ENCODE results near the gene CCDC169. TPM values are rescaled to one million over a fixed set of nuclear protein-coding genes. Genes with fewer than 3 reads are reported as not detected.

The CCDC169 gene
- total RNA-seq, 1 donor from 2014 or later, result 4.7 TPM

DNA sequence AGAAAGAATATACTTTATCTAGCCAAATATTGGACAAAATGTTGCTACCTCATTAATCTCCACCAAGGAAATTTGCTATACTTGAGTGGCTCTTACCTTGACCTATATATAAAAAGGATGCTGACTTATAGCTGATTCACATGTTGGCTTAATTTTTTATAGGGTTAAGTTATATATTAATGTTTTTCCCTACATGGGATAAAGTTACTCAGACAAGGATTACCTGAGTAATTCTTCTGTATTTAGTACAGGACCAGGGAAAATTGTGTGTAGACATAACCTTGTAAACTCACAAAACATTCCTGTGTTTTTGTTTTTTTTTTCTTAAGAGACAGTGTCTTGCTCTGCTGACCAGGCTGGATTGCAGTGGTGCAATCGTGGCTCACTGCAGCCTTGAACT is 52.6 kb downstream of the CCDC169 start:
- DNase-seq (ENCODE audit: low read depth, low spot score), result no peak

DNA sequence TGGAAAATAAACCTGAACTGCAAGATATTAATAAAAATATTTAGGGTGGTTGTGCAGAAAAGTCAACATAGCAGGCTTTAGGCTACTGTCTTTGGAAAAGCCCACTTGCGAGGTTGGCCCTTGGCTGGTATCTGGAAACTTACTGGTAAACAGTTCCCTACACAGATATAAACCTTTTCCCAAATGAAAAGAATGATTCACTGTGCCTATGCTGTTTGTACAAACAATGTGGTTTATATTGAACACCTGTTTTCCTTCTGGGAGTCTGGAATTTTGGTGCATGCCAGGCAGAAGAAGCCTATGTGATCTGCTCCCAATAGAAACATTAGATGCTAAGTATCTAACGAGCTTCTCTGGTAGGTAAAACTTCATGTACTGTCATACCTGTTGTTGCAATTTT is 53.5 kb downstream of the CCDC169 start:
- DNase-seq (ENCODE audit: low read depth, low spot score), result no peak

DNA sequence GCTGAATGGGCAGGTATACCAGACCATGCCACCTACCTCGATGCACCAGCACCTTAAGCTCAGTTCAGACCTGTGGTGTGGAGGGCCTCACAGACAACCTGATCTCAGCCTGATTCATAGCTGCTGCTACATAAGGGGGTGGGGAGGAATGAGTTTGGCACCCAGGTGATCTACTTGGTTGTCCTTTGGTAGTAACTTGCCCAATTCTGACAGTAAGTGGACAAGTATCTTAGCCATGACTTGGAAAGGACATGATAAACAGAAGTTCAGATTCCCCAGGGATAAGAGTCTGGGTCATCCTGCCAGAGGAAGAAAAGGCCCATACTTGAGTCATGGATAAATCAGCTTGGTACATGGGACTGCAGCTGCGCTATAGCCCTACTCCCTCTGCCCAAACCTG is 54.9 kb downstream of the CCDC169 start:
- DNase-seq (ENCODE audit: low read depth, low spot score), result no peak

DNA sequence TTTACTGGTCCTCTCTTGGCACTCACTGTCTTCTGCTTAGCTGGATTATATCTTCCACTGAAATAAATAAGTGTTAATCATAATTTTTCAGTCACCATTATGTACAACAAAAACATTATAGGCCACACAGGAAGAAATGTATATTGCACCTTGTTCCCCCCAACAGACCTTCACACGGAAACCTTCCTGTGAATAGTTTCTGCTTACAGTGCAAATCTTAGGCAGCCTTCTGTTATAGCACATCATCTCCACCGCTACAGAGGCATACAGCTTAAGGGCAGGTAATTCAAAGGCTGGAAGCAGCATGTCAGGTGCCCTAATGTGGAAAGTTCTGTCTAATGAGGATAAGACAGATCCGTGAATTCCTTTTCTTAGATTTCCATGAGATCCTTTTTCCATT is 66.4 kb downstream of the CCDC169 start:
- DNase-seq (ENCODE audit: low read depth, low spot score), result no peak

DNA sequence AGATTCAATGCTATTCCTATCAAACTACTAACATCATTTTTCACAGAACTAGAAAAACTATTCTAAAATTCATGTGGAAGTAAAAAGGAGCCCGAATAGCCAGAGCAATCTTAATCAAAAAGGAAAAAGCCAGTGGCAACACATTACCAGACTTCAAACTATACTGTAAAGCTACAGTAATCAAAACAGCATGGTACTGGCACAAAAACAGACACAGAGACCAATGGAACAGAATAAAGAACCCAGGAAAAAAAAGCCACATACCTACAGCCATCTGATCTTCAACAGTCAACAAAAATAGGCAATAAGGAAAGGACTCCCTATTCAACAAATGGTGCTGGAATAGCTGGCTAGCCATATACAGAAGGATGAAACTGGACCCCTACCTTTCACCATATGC is 72.9 kb downstream of the CCDC169 start:
- DNase-seq (ENCODE audit: low read depth, low spot score), result no peak

DNA sequence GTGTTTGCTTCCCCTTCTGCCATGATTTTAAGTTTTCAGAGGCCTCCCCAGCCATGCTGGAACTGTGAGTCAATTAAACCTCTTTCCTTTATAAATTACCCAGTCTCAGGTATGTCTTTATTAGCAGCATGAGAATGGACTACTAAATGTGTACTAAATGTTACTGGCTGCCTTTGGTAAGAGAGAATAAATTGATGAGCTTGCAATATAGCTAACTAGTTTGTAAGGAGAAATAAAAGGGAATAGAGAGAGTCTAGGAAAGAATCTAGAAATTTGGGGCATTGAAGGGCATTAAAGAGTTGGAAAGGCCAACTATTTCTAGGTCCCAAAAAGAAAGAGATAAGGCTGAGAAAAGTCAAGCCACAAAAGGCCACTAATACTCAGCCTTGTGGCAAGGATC is 77.7 kb downstream of the CCDC169 start:
- no peak for DNase-seq (ENCODE audit: low read depth, low spot score)

DNA sequence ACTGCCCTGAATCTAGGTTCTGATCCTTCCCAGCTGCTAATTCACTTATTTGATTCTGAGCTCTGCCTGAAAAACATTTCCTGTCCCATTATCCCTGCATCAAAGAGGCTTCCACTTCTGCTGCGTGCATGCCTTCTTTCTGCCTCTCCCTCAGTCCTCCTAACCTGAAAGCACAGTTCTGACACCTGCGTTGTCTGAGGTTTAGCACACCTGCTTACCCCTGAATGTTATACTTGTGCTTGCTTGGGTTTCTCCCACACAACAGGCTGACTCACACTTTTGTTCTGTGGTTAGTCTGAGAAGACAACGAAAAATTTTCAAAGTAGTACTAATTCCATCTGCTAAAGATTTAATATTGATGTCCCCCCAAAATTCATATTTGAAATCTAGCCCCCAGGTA is 80.2 kb downstream of the CCDC169 start:
- no peak for DNase-seq (ENCODE audit: low read depth, low spot score)

DNA sequence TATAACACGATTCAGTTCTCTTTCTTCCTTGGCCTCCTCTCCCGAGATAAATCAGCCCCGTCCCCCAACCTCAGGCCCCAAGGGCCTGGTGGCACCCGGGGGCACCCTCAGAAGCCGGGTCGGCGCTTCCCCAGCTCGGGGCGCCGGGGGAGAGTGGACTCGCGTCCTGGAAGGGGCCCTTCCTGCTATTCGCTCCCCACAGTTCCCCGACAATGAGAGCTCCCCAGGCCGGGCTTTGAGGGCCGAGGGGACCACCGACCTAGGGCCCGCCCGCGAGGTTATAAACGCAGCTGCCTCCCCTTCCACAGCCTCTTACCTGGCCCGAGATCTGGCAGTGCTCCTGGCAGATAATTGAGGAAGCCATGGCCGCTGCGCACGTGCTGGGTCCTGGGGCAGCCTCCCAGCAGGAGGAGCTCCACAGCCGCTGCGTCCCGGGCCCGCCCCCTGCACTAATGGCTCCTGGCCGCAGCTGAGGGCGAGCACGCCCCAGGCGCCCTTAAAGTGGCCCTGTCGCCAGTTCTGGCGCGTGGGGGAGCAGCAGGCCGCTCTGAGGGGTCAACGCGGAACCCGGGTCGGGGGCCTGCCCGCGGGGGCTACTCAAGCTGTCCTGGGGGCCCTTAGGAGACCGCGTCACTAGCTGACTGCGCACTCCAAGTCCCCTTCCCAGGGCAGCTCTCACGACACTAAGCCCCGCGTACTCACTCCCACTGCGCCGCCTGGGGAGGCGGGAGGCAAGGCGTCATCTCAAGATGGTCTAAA is 83.3 kb downstream of the CCDC169 start, which contains the start of gene SOHLH2:
Gene SOHLH2, minus strand, starts transcription at position 394 of the 759 bp plus-strand sequence. Its CDS starts 30 bp downstream, at position 364.
- DNase-seq (ENCODE audit: low read depth, low spot score), result no peak

DNA sequence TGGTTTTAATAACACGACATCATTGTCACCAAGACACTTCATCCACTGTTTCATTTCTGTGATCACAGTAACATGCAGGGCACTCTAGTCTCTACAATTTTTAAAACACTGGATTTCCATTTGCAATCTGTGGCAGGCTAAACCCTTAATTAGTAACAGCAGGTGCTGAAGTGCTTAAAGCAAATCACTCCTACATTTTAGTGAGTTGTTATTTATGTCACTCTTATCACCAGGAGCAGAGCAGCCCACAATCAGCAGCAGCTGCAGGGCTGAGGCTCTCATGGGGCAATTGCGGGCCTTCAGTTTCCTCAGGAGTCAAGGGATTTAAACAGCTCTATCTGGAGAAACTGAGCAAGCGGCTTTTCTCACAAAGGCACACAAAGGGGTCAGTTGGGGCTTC is 84.8 kb downstream of the CCDC169 start:
- no peak for DNase-seq (ENCODE audit: low read depth, low spot score)

DNA sequence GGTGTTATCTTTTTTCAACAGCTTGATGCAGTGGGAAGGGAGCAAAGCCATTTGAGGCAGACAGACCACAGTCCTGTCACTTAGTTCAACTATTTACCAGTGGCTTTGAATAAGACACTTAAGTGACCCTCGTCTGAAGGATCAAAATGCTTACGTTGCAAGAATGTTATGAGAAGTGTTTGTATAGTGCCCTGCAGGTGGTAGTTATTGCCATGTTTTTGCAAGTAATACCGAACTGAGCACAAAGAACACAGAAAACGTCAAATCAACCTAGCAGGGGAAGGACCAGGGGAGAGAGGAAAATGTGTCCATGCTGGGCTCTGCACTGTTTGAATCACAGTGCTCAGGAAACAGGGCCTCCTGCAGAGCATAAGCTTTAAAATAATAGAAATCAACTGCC is 86.0 kb downstream of the CCDC169 start:
- DNase-seq (ENCODE audit: low read depth, low spot score), result no peak

DNA sequence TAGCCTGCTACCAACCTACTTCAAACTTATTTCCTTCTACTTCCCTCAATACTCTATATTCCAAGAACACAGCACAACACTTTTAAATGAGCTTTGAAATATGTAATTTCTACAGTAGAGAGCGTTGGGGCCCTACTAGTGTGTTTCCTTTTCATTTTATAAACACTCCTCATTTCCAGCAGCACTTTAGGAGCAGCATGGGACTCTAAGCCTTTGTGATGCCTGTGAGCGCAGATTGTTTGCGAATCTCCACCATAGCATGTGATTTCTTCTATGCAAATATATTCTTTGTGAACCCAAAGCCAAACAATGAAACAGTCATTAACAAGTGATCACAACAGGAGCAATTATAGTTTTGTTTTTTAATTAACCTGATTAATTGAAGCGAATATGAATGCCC is 86.9 kb downstream of the CCDC169 start:
- DNase-seq (ENCODE audit: low read depth, low spot score), result no peak

DNA sequence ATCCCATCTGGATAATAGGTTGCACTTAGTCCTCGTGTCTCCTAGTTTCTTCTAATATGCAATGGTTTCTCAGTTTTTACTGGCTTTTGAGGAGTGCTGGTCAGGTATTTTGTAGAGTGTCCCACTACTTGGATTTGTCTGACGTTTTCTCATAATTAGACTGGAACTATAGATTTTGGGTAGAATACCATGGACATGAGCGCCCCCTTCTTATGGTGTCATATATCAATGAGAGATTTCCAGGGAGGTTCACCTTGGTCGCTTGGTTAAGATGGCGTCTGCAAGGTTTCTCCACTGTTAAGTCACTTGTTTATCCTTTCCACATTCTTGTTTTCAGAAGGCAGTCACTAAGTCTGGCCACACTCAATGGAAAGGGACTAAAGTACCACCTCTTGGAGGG is 89.9 kb downstream of the CCDC169 start:
- no peak for DNase-seq (ENCODE audit: low read depth, low spot score)

DNA sequence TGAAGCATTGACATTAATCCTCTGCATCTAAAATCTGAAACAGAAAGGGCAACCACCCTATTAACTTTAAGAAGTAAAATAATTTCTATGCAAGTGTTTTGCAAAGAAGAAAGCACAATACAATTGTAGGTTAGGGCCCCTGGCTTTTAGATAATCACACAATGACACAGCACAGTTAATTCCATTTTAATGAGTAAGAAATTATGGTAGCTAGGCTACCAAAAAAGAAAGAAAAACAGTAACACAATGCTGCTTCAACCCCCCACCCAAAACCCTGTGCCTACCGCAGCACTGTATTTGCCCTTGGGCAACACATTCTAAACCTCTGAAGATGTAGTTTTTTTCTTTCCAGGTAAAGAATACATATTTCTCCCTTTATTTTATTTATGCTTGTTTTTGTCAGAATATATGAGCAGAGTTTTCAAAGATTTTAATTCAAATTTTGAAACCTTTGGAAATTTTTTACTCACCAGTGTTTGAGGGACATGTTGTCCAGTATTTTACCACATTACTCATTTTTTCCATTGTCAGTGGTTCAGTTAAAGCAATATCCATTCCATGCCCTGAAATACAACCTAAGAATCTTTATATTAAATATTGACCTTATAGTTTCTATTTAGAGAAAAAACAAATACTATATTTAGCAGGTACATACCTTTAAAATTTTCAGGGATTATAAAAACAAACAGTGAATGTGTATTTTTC is 104.3 kb downstream of the CCDC169 start:
- DNase-seq (ENCODE audit: low read depth, low spot score), result no peak

DNA sequence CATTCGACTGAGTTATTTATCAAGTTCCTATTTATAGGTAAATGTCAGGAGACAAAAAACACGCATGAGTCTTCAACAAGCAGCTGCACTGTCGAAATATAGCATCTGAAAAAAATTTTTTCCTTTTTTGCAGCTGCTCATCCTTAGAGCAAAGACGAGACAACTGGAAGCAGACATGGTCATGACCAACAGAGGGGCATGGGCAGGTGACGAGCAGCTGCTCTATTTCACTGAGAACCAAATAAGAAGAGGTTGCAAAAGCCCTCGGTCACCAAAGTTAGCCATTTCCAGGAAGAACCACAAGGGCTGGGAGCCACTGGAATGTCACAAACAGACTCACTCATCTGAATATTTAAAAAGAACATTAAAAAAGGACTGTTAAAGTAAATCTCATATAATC is 105.4 kb downstream of the CCDC169 start:
- DNase-seq (ENCODE audit: low read depth, low spot score), result no peak

DNA sequence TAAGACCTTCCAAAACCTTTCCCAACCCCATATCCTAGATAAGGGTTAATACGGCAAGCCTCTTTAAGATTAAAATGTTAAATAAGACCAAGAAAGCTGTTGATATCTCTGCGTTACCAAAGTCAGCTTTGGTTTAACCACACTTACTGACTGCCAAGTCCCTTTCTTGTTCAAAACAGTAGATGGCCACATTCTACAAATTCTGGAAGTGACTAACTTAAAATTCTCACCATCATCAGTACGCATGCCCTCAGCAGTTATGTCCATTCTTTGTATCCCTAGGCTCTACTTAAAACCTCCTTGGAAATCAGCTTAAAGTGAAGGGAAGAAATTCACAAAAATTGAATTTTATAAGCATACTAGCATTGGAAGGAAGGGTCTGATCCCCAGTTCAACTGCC is 106.8 kb downstream of the CCDC169 start:
- DNase-seq (ENCODE audit: low read depth, low spot score), result no peak

DNA sequence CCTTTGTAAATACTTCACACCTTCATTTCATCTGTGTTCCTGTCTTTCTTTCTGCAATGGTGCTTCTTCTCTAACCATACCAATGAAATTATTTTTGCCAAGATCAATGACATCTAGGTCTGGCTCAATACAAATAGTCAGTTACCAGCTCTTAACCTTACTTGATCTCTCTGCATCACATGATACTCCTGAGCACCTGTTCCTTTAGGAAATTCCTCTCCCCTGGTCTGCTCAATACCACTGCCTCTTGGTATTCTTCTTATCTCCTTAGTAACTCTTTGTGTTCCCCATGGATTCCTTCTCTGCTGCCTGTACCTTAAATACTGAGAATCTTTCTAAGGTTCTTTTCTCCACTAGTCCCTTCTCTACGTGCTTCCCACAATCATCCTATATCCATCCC is 109.2 kb downstream of the CCDC169 start:
- DNase-seq (ENCODE audit: low read depth, low spot score), result no peak

DNA sequence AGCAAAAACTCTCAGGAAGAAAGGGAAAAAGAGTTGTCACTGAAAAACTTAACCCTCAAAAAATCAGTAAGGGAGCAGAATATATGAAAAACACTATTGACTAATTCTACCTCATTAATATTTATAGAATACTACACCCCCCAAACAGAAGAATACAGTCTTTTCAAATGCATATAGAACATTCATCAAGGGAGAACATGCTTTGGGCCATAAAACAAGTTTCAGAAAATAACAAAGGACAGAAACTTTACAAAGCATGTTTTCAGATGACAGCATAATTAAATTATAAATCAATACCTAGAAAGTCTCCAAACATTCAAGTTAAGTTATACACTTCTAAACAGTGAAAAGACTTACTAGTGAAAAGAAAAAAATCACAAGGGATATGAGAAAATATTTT is 113.7 kb downstream of the CCDC169 start:
- DNase-seq (ENCODE audit: low read depth, low spot score), result no peak

Other genes starting within 250 kb of the CCDC169 start
- gene DCLK1, start 166.4 kb downstream of the CCDC169 start, total RNA-seq, result 1.5 and 2.2 TPM in 2 replicates
- 0.07 and 0.21 TPM in 2 replicates for gene SOHLH2, start 83.3 kb downstream of the CCDC169 start, total RNA-seq
- 101 and 153 TPM in 2 replicates for gene SPART, start 48.6 kb upstream of the CCDC169 start, total RNA-seq
- 127 and 156 TPM in 2 replicates for gene CCNA1, start 134.7 kb upstream of the CCDC169 start, total RNA-seq